Esophagus muscularis mucosa (tissue), 4 donors: ENCODE results near the gene CDK14. TPM values are rescaled to one million over a fixed set of nuclear protein-coding genes. Genes with fewer than 3 reads are reported as not detected.

ENCODE experiments used
- DNase-seq: peaks from one replicate; pipeline ENCODE4 v3.0.0-alpha.2; 2017; ENCODE audit errors: extremely low spot score
- H3K27ac ChIP-seq, 4 donors: fragments of 200-600 bp; sonication (generic); replicated peaks in 1 of 4; 1 replicate in 3 of 4; 2 replicates in 1 of 4; pipeline ENCODE4 v1.5.1; 2016 to 2019; ENCODE audit warnings: mild to moderate bottlenecking in 1 of 4
- H3K27me3 ChIP-seq, 4 donors: fragments of 200-600 bp; sonication (generic); one replicate each; pipeline versions ENCODE4 v1.5.1 to v1.6.0; 2016 to 2019
- H3K36me3 ChIP-seq, 4 donors: fragments of 200-600 bp; sonication (generic); one replicate each; pipeline ENCODE4 v1.5.1; 2016 to 2019
- H3K4me1 ChIP-seq, 4 donors: fragments of 200-600 bp; sonication (generic); one replicate each; pipeline ENCODE4 v1.5.1; 2016 to 2019
- H3K4me3 ChIP-seq, 4 donors: fragments of 200-600 bp; sonication (generic); 1 replicate in 2 of 4; 2 replicates in 2 of 4; pipeline ENCODE4 v1.5.1; 2016 to 2019; ENCODE audit warnings: mild to moderate bottlenecking in 4 of 4, moderate library complexity in 1 of 4
- H3K9me3 ChIP-seq, 4 donors: fragments of 200-600 bp; sonication (generic); 1 replicate in 3 of 4; 2 replicates in 1 of 4; pipeline ENCODE4 v1.5.1; 2016 to 2019
- CTCF ChIP-seq, 3 experiments: fragments of 200-600 bp in 2 of 3; fragments of 450-650 bp in 1 of 3; sonication (generic) in 2 of 3; IDR thresholded peaks; one replicate each; pipeline ENCODE4 v1.5.1; 2017 to 2019; ENCODE audit warnings: antibody characterized with exemption in 3 of 3, mild to moderate bottlenecking in 2 of 3, moderate library complexity in 1 of 3
- EP300 ChIP-seq: sonication (generic); formaldehyde crosslinking; IDR thresholded peaks from one replicate; pipeline ENCODE4 v1.6.1; 2017; ENCODE audit warnings: antibody characterized with exemption
- POLR2A ChIP-seq: fragments of 450-650 bp; IDR thresholded peaks from one replicate; pipeline ENCODE4 v1.6.1; 2017; ENCODE audit warnings: antibody characterized with exemption, moderate library complexity, mild to moderate bottlenecking, low read depth
- POLR2AphosphoS5 ChIP-seq, 2 donors: sonication (generic); formaldehyde crosslinking; IDR thresholded peaks; one replicate each; pipeline ENCODE4 v1.6.1; 2017; ENCODE audit warnings: antibody characterized with exemption in 2 of 2
- WGBS: methylation state at CpG from one replicate; pipeline ENCODE4 v1.1.5; 2018; 5-methylcytosine and 5-hydroxymethylcytosine counted together
- intact Hi-C: fragments of 100-400 bp; cut with DNase I; formaldehyde crosslinking; loops from one replicate; pipeline ENCODE4 v1.15.1; 2023
- total RNA-seq, 4 donors: library from RNA; depleted of rRNA; stranded (reverse); fragments of >200 nt; gene quantifications; one replicate each; pipeline versions ENCODE4 v1.1.0 to v1.2.1, GENCODE V29; 2016

The CDK14 gene
- total RNA-seq, 4 donors from 2014 or later = 9.6 to 17.7 (median 14.3) TPM

GRCh38 chr7:90846192-90846591, 250.1 kb downstream of the CDK14 start:
- DNase-seq = no peak
- no peak for TF ChIP-seq POLR2A
- no peak for TF ChIP-seq POLR2AphosphoS5 (IDR thresholded peaks at IDR 0.05)
- no peak for TF ChIP-seq EP300
- no peak for TF ChIP-seq CTCF (IDR thresholded peaks at IDR 0.05)
- Histone ChIP-seq H3K36me3 (no peaks in the 10 kb centered on the region), H3K27me3 (no peaks in the 10 kb centered on the region), H3K4me1 (peaks cover 3 to 31% (median 29%) of the 10 kb centered on the region in 4 donors), H3K4me3 (no peak overlapping the region), H3K9me3 (no peaks in the 10 kb centered on the region), H3K27ac (no peak overlapping the region)
- intact Hi-C loops = no loop called here

- WGBS = 83% methylated on average over 1 of the region's 1 CpG
- TF ChIP-seq EP300 (no peak), POLR2A (no peak), CTCF (IDR thresholded peaks at IDR 0.05) (no peak), POLR2AphosphoS5 (IDR thresholded peaks at IDR 0.05) (no peak)
- intact Hi-C loops = no loop called here
Measured at GRCh38 chr7:90850066-90850465, 253.9 kb downstream of the CDK14 start.

GRCh38 chr7:90850471-90850870, 254.3 kb downstream of the CDK14 start:
- Histone ChIP-seq H3K36me3 (no peaks in the 10 kb centered on the region), H3K27ac (no peak overlapping the region), H3K9me3 (no peaks in the 10 kb centered on the region), H3K4me3 (no peak overlapping the region), H3K27me3 (no peaks in the 10 kb centered on the region), H3K4me1 (no peaks in the 10 kb centered on the region)
- intact Hi-C loops = no loop called here
- TF ChIP-seq POLR2AphosphoS5 (IDR thresholded peaks at IDR 0.05) (no peak), POLR2A (no peak), EP300 (no peak), CTCF (IDR thresholded peaks at IDR 0.05) (no peak)
- DNase-seq = no peak
- WGBS = 77% methylated on average over 2 of the region's 2 CpGs

More at GRCh38 chr7:90850066-90850465, 253.9 kb downstream of the CDK14 start:
- Histone ChIP-seq H3K4me1 (no peaks in the 10 kb centered on the region), H3K27ac (no peak overlapping the region), H3K9me3 (no peaks in the 10 kb centered on the region), H3K4me3 (no peak overlapping the region), H3K27me3 (no peaks in the 10 kb centered on the region), H3K36me3 (no peaks in the 10 kb centered on the region)
- DNase-seq = no peak

- TF ChIP-seq CTCF (IDR thresholded peaks at IDR 0.05) (no peak), POLR2A (no peak), EP300 (no peak), POLR2AphosphoS5 (IDR thresholded peaks at IDR 0.05) (no peak)
- H3K27ac ChIP-seq = no peak overlapping the region
- no peak for DNase-seq
- H3K36me3 ChIP-seq = no peaks in the 10 kb centered on the region
- intact Hi-C loops = no loop called here
- no peak overlapping the region for H3K4me3 ChIP-seq
- H3K27me3 ChIP-seq = no peaks in the 10 kb centered on the region
- no peaks in the 10 kb centered on the region for H3K9me3 ChIP-seq
- whole genome bisulfite sequencing = 98% methylated on average over 2 of the region's 2 CpGs
- peaks cover 0 to 4% (median 0%) of the 10 kb centered on the region in 4 donors for H3K4me1 ChIP-seq
Measured at GRCh38 chr7:90853205-90853604, 257.1 kb downstream of the CDK14 start.

GRCh38 chr7:90856351-90857070, 260.4 kb downstream of the CDK14 start:
- Histone ChIP-seq H3K9me3 (no peaks in the 10 kb centered on the region), H3K4me1 (peaks cover 0 to 4% (median 0%) of the 10 kb centered on the region in 4 donors), H3K36me3 (no peaks in the 10 kb centered on the region), H3K4me3 (no peak overlapping the region), H3K27me3 (no peaks in the 10 kb centered on the region), H3K27ac (no peak overlapping the region)
- 87% methylated on average over 6 of the region's 6 CpGs for WGBS
- intact Hi-C loops = no loop called here
- TF ChIP-seq EP300 (no peak), POLR2AphosphoS5 (IDR thresholded peaks at IDR 0.05) (no peak), POLR2A (no peak), CTCF (IDR thresholded peaks at IDR 0.05) (no peak)
- no peak for DNase-seq
